Neural cell (in vitro differentiated cells): ENCODE data around the gene PXDN. TPM values are rescaled to one million over a fixed set of nuclear protein-coding genes. Genes with fewer than 3 reads are reported as not detected.

ENCODE experiments used
- H2AFZ ChIP-seq: fragments of 200-600, 300-800 bp; sonication (generic), shearing (Covaris generic); 2 replicates; pipeline ENCODE4 v1.6.0; 2014; ENCODE audit warnings: low read depth, mild to moderate bottlenecking, antibody characterized with exemption, low read length, moderate library complexity
- H3F3A ChIP-seq: fragments of 200-600 bp; shearing (Covaris generic); 2 replicates; pipeline ENCODE4 v1.6.1; 2016; ENCODE audit warnings: mild to moderate bottlenecking, moderate library complexity, mixed read lengths, antibody characterized with exemption, low read length; ENCODE audit not compliant: insufficient read depth, poor library complexity, severe bottlenecking
- H3K27ac ChIP-seq: fragments of 200-600, 300-800 bp; sonication (generic), shearing (Covaris generic); 2 replicates; pipeline ENCODE4 v1.5.1; 2014; ENCODE audit warnings: mild to moderate bottlenecking, low read length, moderate library complexity
- H3K27me3 ChIP-seq: fragments of 300-800, 200-600 bp; sonication (generic), shearing (Covaris generic); 2 replicates; pipeline ENCODE4 v1.6.0; 2014; ENCODE audit warnings: mild to moderate bottlenecking, low read depth, low read length, moderate library complexity; ENCODE audit not compliant: insufficient read depth
- H3K36me3 ChIP-seq: fragments of 300-800, 200-600 bp; sonication (generic), shearing (Covaris generic); 2 replicates; pipeline ENCODE4 v1.5.1; 2014; ENCODE audit warnings: mild to moderate bottlenecking, antibody characterized with exemption, low read length, moderate library complexity; ENCODE audit not compliant: insufficient read depth
- H3K4me2 ChIP-seq: fragments of 300-800, 200-600 bp; sonication (generic), shearing (Covaris generic); 2 replicates; pipeline ENCODE4 v1.6.0; 2014; ENCODE audit warnings: mild to moderate bottlenecking, low read length
- H3K4me3 ChIP-seq: fragments of 300-800, 200-600 bp; sonication (generic), shearing (Covaris generic); 2 replicates; pipeline ENCODE4 v1.5.1; 2014; ENCODE audit warnings: mild to moderate bottlenecking, low read length, moderate library complexity
- H3K79me2 ChIP-seq: fragments of 200-600 bp; shearing (Covaris generic); replicated peaks from 2 replicates; pipeline ENCODE4 v1.6.0; 2014; ENCODE audit warnings: mild to moderate bottlenecking, low read length, moderate library complexity; ENCODE audit not compliant: insufficient read depth
- H3K9ac ChIP-seq: fragments of 300-800, 200-600 bp; sonication (generic), shearing (Covaris generic); 2 replicates; pipeline ENCODE4 v1.6.1; 2016; ENCODE audit warnings: mild to moderate bottlenecking, low read length, mixed read lengths
- H3K9me2 ChIP-seq: fragments of 200-600 bp; shearing (Covaris generic); 2 replicates; pipeline ENCODE4 v1.6.1; 2016; ENCODE audit warnings: mild to moderate bottlenecking, low read length, mixed read lengths; ENCODE audit not compliant: insufficient read depth
- H3K9me3 ChIP-seq: fragments of 200-600, 300-800 bp; sonication (generic), shearing (Covaris generic); 2 replicates; pipeline ENCODE4 v1.6.1; 2016; ENCODE audit warnings: mild to moderate bottlenecking, mixed run types, low read length, moderate library complexity, mixed read lengths
- H4K20me1 ChIP-seq: fragments of 200-600 bp; shearing (Covaris generic); 2 replicates; pipeline ENCODE4 v1.6.1; 2016; ENCODE audit warnings: mild to moderate bottlenecking, mixed run types; ENCODE audit not compliant: insufficient read depth
- EP300 ChIP-seq: fragments of 450-650 bp; conservative IDR thresholded peaks from 2 replicates; pipeline ENCODE4 v1.6.1; 2014; ENCODE audit warnings: antibody characterized with exemption, mild to moderate bottlenecking, moderate library complexity; ENCODE audit not compliant: poor library complexity, severe bottlenecking
- EZH2 ChIP-seq: fragments of 200-600, 300-800 bp; shearing (Covaris generic), sonication (generic); IDR thresholded peaks from 2 replicates; pipeline ENCODE4 v1.6.1; 2014; ENCODE audit warnings: antibody characterized with exemption, low read length, borderline replicate concordance, mild to moderate bottlenecking; ENCODE audit not compliant: insufficient read depth, poor library complexity, severe bottlenecking
- MXI1 ChIP-seq: fragments of 450-650 bp; conservative IDR thresholded peaks from 2 replicates; pipeline ENCODE4 v1.6.1; 2014; ENCODE audit warnings: antibody characterized with exemption, mild to moderate bottlenecking; ENCODE audit not compliant: poor library complexity, severe bottlenecking
- POLR2AphosphoS5 ChIP-seq: IDR thresholded peaks from 2 replicates; pipeline ENCODE4 v1.6.1; 2012
- RAD21 ChIP-seq: fragments of 450-650 bp; conservative IDR thresholded peaks from 2 replicates; pipeline ENCODE4 v1.6.1; 2014; ENCODE audit warnings: antibody characterized with exemption, mild to moderate bottlenecking, moderate library complexity
- SMC3 ChIP-seq: fragments of 450-650 bp; conservative IDR thresholded peaks from 2 replicates; pipeline ENCODE4 v1.6.1; 2014; ENCODE audit warnings: antibody characterized with exemption, mild to moderate bottlenecking, moderate library complexity; ENCODE audit not compliant: poor library complexity
- TAF1 ChIP-seq: IDR thresholded peaks from 2 replicates; pipeline ENCODE4 v1.6.1; 2012; ENCODE audit warnings: low read depth
- polyA plus RNA-seq: library from polyadenylated mRNA; depleted of rRNA; stranded (reverse); fragments of >200 nt; gene quantifications from 2 replicates; pipeline ENCODE4 v1.2.3, GENCODE V29; 2014
- TF ChIP-seq, protein P1 (sequence below): IDR thresholded peaks from 2 replicates; pipeline ENCODE4 v1.6.1; 2012; ENCODE audit warnings: borderline replicate concordance
- TF ChIP-seq, protein P2 (sequence below): fragments of 450-650 bp; IDR thresholded peaks from 2 replicates; pipeline ENCODE4 v1.5.1; 2014; ENCODE audit warnings: antibody characterized with exemption, mild to moderate bottlenecking, moderate library complexity; ENCODE audit not compliant: poor library complexity, severe bottlenecking

The PXDN gene
- polyA plus RNA-seq, 1 donor from 2014 or later, result 181 TPM

DNA sequence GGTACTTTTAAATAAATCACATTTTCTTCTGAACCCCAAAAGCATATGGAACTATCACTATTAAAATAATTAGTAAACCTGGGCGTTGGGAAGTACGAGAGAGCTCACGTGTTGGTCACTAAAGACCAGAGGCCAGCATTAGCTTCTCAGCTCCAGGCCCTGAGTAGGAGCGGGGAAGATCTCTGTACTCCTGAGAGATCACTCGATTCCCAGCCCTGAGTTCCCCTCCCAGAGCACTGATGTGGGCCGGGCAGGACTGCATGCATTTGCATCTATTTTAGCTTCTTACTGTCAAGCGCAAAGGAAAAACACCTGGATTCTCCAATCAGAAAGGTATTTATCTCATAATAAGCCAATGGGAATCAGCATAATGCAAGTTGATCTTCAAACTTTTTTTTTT is 6.2 kb downstream of the PXDN start:
- TF ChIP-seq, protein P1, sequence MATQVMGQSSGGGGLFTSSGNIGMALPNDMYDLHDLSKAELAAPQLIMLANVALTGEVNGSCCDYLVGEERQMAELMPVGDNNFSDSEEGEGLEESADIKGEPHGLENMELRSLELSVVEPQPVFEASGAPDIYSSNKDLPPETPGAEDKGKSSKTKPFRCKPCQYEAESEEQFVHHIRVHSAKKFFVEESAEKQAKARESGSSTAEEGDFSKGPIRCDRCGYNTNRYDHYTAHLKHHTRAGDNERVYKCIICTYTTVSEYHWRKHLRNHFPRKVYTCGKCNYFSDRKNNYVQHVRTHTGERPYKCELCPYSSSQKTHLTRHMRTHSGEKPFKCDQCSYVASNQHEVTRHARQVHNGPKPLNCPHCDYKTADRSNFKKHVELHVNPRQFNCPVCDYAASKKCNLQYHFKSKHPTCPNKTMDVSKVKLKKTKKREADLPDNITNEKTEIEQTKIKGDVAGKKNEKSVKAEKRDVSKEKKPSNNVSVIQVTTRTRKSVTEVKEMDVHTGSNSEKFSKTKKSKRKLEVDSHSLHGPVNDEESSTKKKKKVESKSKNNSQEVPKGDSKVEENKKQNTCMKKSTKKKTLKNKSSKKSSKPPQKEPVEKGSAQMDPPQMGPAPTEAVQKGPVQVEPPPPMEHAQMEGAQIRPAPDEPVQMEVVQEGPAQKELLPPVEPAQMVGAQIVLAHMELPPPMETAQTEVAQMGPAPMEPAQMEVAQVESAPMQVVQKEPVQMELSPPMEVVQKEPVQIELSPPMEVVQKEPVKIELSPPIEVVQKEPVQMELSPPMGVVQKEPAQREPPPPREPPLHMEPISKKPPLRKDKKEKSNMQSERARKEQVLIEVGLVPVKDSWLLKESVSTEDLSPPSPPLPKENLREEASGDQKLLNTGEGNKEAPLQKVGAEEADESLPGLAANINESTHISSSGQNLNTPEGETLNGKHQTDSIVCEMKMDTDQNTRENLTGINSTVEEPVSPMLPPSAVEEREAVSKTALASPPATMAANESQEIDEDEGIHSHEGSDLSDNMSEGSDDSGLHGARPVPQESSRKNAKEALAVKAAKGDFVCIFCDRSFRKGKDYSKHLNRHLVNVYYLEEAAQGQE, result no peak
- TF ChIP-seq TAF1, result no peak
- TF ChIP-seq, protein P2, sequence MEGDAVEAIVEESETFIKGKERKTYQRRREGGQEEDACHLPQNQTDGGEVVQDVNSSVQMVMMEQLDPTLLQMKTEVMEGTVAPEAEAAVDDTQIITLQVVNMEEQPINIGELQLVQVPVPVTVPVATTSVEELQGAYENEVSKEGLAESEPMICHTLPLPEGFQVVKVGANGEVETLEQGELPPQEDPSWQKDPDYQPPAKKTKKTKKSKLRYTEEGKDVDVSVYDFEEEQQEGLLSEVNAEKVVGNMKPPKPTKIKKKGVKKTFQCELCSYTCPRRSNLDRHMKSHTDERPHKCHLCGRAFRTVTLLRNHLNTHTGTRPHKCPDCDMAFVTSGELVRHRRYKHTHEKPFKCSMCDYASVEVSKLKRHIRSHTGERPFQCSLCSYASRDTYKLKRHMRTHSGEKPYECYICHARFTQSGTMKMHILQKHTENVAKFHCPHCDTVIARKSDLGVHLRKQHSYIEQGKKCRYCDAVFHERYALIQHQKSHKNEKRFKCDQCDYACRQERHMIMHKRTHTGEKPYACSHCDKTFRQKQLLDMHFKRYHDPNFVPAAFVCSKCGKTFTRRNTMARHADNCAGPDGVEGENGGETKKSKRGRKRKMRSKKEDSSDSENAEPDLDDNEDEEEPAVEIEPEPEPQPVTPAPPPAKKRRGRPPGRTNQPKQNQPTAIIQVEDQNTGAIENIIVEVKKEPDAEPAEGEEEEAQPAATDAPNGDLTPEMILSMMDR, result no peak
- no peak for TF ChIP-seq EZH2
- TF ChIP-seq SMC3, result no peak
- Histone ChIP-seq H3K4me2 (no peak overlapping the region), H3K27me3 (no peaks in the 10 kb centered on the region), H3K27ac (no peak overlapping the region), H4K20me1 (no peaks in the 10 kb centered on the region), H3F3A (no peaks in the 10 kb centered on the region), H3K4me3 (no peak overlapping the region), H3K9ac (no peak overlapping the region), H3K36me3 (no peaks in the 10 kb centered on the region), H2AFZ (no peak overlapping the region), H3K9me3 (peaks cover 11% of the 10 kb centered on the region), H3K79me2 (peaks cover 87% of the 10 kb centered on the region), H3K9me2 (no peaks in the 10 kb centered on the region)

DNA sequence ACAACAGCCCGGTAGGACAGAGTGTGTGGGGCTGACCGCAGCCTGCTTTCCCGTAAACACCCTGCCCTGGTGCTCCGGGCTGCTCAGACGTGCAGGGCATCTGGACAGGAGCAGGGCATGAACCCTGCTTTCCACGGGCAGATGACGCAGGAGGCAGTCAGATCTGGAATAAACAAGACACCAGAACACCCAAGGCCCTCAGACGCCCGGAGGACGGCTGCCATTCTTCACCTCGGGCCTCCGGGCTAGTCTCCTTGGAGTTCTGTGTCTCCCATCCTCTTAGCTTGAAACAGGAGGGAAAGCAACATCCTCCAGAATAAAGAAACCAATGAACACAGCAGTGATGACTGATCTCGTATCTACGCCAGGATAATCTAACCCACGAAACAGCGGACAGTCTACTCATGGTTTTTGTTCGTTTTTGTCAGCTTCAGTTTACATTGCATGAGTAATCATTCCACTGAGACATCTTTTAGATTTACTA is 7.3 kb downstream of the PXDN start:
- Histone ChIP-seq H3F3A (no peaks in the 10 kb centered on the region), H3K4me2 (no peak overlapping the region), H3K4me3 (no peak overlapping the region), H4K20me1 (no peaks in the 10 kb centered on the region), H2AFZ (no peak overlapping the region), H3K9me2 (no peaks in the 10 kb centered on the region), H3K79me2 (peaks cover 86% of the 10 kb centered on the region), H3K27ac (no peak overlapping the region), H3K9ac (no peak overlapping the region), H3K27me3 (no peaks in the 10 kb centered on the region), H3K36me3 (no peaks in the 10 kb centered on the region), H3K9me3 (peaks cover 11% of the 10 kb centered on the region)
- TF ChIP-seq RAD21 (no peak), EZH2 (no peak), SMC3 (no peak), EP300 (no peak), MXI1 (no peak), POLR2AphosphoS5 (no peak), TAF1 (no peak)
- TF ChIP-seq, protein P2, result no peak
- TF ChIP-seq, protein P1, result no peak
